Measurements from ENCODE around the gene RFX5. TPM values are rescaled to one million over a fixed set of nuclear protein-coding genes. Genes with fewer than 3 reads are reported as not detected.
"Not testable (repeated sequence)": the region's sequence is repeated elsewhere in the genome, so short reads cannot be mapped to it uniquely, and the experiment has no call there.

RFX5 gene
- total RNA-seq, 2 experiments from 2014 or later = 64.7 to 68.7 TPM

- no peaks in the 10 kb centered on the region for H3K36me3 Mint-ChIP-seq
- intact Hi-C loops (cut with micrococcal nuclease) = no loop called here
- peaks cover 10% of the 10 kb centered on the region for H3K4me1 Mint-ChIP-seq (ENCODE audit: low read depth)
- POLR2A ChIA-PET = no interaction called here
- no peak overlapping the region for H3K27ac Mint-ChIP-seq
- CTCF ChIA-PET = interaction anchor here (1.5 to 4.6 kb wide), 3 partner anchors 12 to 51 kb away, joined by 4 to 31 read pairs (median 7); no protein-coding TSS in a partner anchor
- no peaks in the 10 kb centered on the region for H3K9me3 Mint-ChIP-seq
- no peaks in the 10 kb centered on the region for H3K27me3 Mint-ChIP-seq
- DNase-seq = no peak
- H3K4me3 Mint-ChIP-seq = no peak overlapping the region
Measured at GRCh38 chr1:151352021-151352718, 5.1 kb upstream of the RFX5 start.

DNA sequence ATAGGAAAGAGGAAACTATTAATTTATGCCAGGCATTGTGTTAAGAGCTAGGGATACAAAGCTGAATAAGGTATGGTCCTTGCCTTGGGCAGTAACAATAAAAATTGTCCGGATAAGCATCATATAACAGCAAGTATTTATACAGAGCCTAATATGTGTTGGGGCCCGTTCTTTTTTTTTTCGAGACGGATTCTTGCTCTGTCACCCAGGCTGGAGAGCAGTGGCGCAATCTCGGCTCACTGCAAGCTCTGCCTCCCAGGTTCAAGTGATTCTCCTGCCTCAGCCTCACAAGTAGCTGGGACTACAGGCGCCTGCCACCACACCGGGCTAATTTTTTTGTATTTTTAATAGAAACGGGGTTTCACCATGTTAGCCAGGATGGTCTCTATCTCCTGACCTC lies 3.3 kb upstream of the RFX5 start:
- DNase-seq; H3K36me3 Mint-ChIP-seq; H3K9me3 Mint-ChIP-seq; intact Hi-C loops (cut with micrococcal nuclease); H3K27me3 Mint-ChIP-seq; H3K4me3 Mint-ChIP-seq; POLR2A ChIA-PET; H3K27ac Mint-ChIP-seq: not testable (repeated sequence)
- CTCF ChIA-PET = interaction anchor here (2.2 to 4.6 kb wide), 2 partner anchors 10 to 49 kb away, joined by 7 to 31 read pairs; no protein-coding TSS in a partner anchor
- H3K4me1 Mint-ChIP-seq (ENCODE audit: low read depth) = peaks cover 22% of the 10 kb centered on the region

DNA sequence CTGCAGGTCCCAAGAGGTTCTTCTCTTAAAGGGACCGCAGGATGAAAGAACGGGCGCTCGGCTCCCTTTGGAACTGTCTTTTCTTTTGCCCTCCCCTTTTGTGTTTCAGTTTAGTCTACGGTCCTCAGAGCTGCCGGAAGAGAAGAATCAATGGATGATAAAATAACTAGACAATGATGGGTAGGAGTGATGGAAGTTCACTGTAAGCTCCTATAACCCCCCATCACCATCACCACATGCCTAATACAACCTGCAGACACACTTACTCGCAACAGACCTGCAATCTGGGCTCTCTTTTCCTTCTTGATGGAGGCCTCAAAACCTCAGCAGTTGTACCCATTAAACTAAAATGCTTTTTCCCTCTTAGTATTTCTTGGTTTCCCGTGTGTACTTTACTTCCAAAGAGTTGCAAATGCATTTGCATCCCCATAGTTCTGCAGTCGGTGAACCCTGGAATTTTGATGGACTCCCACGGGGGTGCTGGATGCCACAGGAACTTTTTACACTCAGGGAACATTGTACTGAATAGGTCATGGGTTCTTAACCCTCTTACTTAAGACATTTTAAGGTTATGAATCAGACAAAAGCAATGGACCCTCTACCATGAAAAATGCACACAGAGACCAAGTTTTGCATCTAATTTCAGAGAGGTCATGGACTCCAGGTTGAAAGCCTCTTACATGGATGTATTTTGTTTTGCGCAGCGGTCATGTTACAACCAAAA lies 633 bp upstream of the RFX5 start:
- Mint-ChIP-seq H3K4me3 (peak overlapping the region; percentile 89), H3K27me3 (no peaks in the 10 kb centered on the region), H3K9me3 (no peaks in the 10 kb centered on the region), H3K4me1 (ENCODE audit: low read depth) (peaks cover 32% of the 10 kb centered on the region), H3K27ac (peak overlapping the region; percentile 92), H3K36me3 (peaks cover 11% of the 10 kb centered on the region)
- intact Hi-C loops (cut with micrococcal nuclease) = loop anchor here (1.0 to 10.0 kb wide), 8 partner anchors 20 to 485 kb away; partner anchors contain the start of genes MRPL9, PI4KB, PIP5K1A and POGZ
- ChIA-PET POLR2A (interaction anchor here (0.6 to 1.1 kb wide), 3 partner anchors 20 to 66 kb away, joined by 3 read pairs; partner anchors contain the start of gene PI4KB), CTCF (interaction anchor here (0.6 to 1.0 kb wide), 3 partner anchors 20 to 192 kb away, joined by 3 read pairs; partner anchors contain the start of gene PI4KB)
- DNase-seq = no peak

- peak; percentile 33 for DNase-seq
- peak overlapping the region; percentile 89 for H3K4me3 Mint-ChIP-seq
- ChIA-PET CTCF (interaction anchor here (1.0 to 2.6 kb wide), 2 partner anchors 45 to 46 kb away, joined by 3 to 18 read pairs; no protein-coding TSS in a partner anchor), POLR2A (interaction anchor here (0.6 to 1.5 kb wide), 3 partner anchors 12 to 65 kb away, joined by 3 to 4 read pairs (median 4); no protein-coding TSS in a partner anchor)
- peak overlapping the region; percentile 92 for H3K27ac Mint-ChIP-seq
- H3K4me1 Mint-ChIP-seq (ENCODE audit: low read depth) = peaks cover 32% of the 10 kb centered on the region
- no peaks in the 10 kb centered on the region for H3K9me3 Mint-ChIP-seq
- H3K27me3 Mint-ChIP-seq = no peaks in the 10 kb centered on the region
- H3K36me3 Mint-ChIP-seq = peaks cover 12% of the 10 kb centered on the region
- intact Hi-C loops (cut with micrococcal nuclease) = loop anchor here (2.0 to 10.0 kb wide), 4 partner anchors 113 to 486 kb away; partner anchors contain the start of genes MRPL9, PIP5K1A, POGZ and RORC
Measured at GRCh38 chr1:151346082-151346768, 827 bp downstream of the RFX5 start.

DNA sequence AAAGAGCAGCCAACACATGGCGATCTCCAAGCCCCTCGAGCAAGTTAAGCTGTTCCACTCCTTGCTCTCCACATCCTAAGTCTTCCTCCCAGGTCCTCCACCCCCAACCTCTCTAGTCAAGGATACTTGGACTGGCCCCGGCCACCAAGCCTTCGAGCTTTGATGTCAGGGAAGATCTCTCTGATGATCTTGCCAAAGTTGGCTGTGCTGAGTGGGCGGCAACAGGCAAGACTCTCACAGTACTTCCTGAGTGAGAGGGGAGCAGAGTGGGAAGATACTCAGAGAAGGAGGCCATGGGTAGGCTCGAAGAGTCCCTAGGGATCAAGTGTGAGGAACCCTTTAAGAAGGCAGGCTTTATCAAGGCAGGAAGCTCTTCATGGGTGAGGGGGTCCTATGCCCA lies 2.8 kb downstream of the RFX5 start:
- H3K36me3 Mint-ChIP-seq = peaks cover 12% of the 10 kb centered on the region
- ChIA-PET POLR2A (interaction anchor here (1.0 to 1.8 kb wide), 2 partner anchors 32 to 55 kb away, joined by 3 to 5 read pairs; partner anchors contain the start of gene PSMB4), CTCF (interaction anchor here (1.5 to 6.2 kb wide), 6 partner anchors 10 to 93 kb away, joined by 3 to 88 read pairs (median 6); partner anchors contain the start of gene PI4KB)
- H3K27me3 Mint-ChIP-seq = no peaks in the 10 kb centered on the region
- H3K9me3 Mint-ChIP-seq = no peaks in the 10 kb centered on the region
- H3K4me1 Mint-ChIP-seq (ENCODE audit: low read depth) = peaks cover 40% of the 10 kb centered on the region
- no peak for DNase-seq
- H3K27ac Mint-ChIP-seq = peak overlapping the region; percentile 43
- intact Hi-C loops (cut with micrococcal nuclease) = loop anchor here (10.0 kb wide), 1 partner anchor 421 kb away; the partner anchor contains the start of gene MRPL9
- H3K4me3 Mint-ChIP-seq = no peak overlapping the region

DNA sequence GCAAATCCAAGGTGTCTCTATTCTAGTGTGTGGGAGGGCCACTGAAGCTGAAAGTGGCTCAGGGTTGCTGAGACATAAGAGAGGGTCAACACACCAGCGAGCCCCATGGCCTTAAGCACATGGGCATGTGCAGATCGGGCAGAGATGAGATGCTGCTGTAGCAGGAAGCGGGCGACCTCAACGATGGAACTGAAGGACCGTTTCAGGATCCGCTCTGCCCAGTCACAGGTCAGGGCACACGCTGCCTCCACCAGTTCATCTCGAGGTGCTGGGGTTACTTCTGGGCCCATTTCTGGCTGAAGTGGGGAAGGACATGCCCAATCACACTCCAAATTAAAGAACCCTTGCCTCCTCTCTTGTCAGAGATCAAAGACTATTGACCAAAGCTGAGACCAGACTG lies 3.5 kb downstream of the RFX5 start:
- ChIA-PET POLR2A (interaction anchor here (1.8 kb wide), 1 partner anchor 32 kb away, joined by 5 read pairs; no protein-coding TSS in a partner anchor), CTCF (interaction anchor here (0.6 to 6.2 kb wide), 5 partner anchors 10 to 318 kb away, joined by 3 to 88 read pairs (median 6); no protein-coding TSS in a partner anchor)
- DNase-seq = no peak
- Mint-ChIP-seq H3K4me1 (ENCODE audit: low read depth) (peaks cover 40% of the 10 kb centered on the region), H3K4me3 (no peak overlapping the region), H3K27ac (peak overlapping the region; percentile 55), H3K27me3 (no peaks in the 10 kb centered on the region), H3K9me3 (no peaks in the 10 kb centered on the region), H3K36me3 (peaks cover 12% of the 10 kb centered on the region)
- intact Hi-C loops (cut with micrococcal nuclease) = loop anchor here (10.0 kb wide), 1 partner anchor 421 kb away; the partner anchor contains the start of gene MRPL9

DNA sequence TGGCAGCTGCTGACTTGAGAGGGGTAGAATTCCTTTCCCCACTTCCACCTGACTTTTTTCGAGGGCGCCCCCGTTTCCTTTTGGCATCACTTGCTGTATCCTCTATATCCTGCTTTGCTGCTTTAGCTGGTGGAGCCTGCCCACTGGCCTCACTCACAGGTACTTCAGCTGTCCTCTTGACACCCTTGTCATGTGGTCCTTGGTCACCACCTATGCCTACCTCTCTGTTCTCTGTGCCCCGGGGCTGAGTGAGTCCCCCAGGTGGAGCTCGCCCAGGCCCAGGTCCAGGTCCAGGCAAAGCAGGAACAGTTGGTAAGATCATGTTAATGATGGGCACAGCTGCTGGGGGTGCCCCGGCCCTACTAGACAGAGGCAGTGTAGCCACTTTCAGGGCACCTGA lies 4.5 kb downstream of the RFX5 start:
- Mint-ChIP-seq H3K4me1 (ENCODE audit: low read depth) (peaks cover 34% of the 10 kb centered on the region), H3K27ac (no peak overlapping the region), H3K9me3 (no peaks in the 10 kb centered on the region), H3K27me3 (no peaks in the 10 kb centered on the region), H3K4me3 (no peak overlapping the region), H3K36me3 (peaks cover 12% of the 10 kb centered on the region)
- ChIA-PET POLR2A (interaction anchor here (0.6 kb wide), 1 partner anchor 40 kb away, joined by 3 read pairs; no protein-coding TSS in a partner anchor), CTCF (interaction anchor here (0.6 to 11.2 kb wide), 5 partner anchors 9 to 317 kb away, joined by 3 to 229 read pairs (median 4); no protein-coding TSS in a partner anchor)
- intact Hi-C loops (cut with micrococcal nuclease) = loop anchor here (10.0 kb wide), 1 partner anchor 422 kb away; the partner anchor contains the start of gene MRPL9
- no peak for DNase-seq

- Mint-ChIP-seq H3K36me3 (peaks cover 12% of the 10 kb centered on the region), H3K4me1 (ENCODE audit: low read depth) (peaks cover 30% of the 10 kb centered on the region), H3K9me3 (no peaks in the 10 kb centered on the region), H3K4me3 (no peak overlapping the region), H3K27me3 (no peaks in the 10 kb centered on the region), H3K27ac (no peak overlapping the region)
- no peak for DNase-seq
- ChIA-PET POLR2A (no interaction called here), CTCF (interaction anchor here (1.6 to 11.2 kb wide), 5 partner anchors 9 to 242 kb away, joined by 4 to 229 read pairs (median 48); no protein-coding TSS in a partner anchor)
- intact Hi-C loops (cut with micrococcal nuclease) = loop anchor here (10.0 kb wide), 1 partner anchor 423 kb away; the partner anchor contains the start of gene MRPL9
Measured at GRCh38 chr1:151342021-151342420, 5.0 kb downstream of the RFX5 start.

GRCh38 chr1:151340870-151341754 lies 5.9 kb downstream of the RFX5 start:
- Mint-ChIP-seq H3K27ac (peak overlapping the region; percentile 29), H3K4me3 (no peak overlapping the region), H3K4me1 (ENCODE audit: low read depth) (peaks cover 25% of the 10 kb centered on the region), H3K9me3 (no peaks in the 10 kb centered on the region), H3K36me3 (peaks cover 12% of the 10 kb centered on the region), H3K27me3 (no peaks in the 10 kb centered on the region)
- POLR2A ChIA-PET = interaction anchor here (0.7 to 1.6 kb wide), 12 partner anchors 14 to 59 kb away, joined by 3 to 10 read pairs (median 4); partner anchors contain the start of genes PI4KB and ZNF687
- intact Hi-C loops (cut with micrococcal nuclease) = loop anchor here (1.0 to 10.0 kb wide), 3 partner anchors 40 to 424 kb away; partner anchors contain the start of genes MRPL9 and ZNF687
- peak; percentile 63 for DNase-seq
- CTCF ChIA-PET = interaction anchor here (0.5 to 11.2 kb wide), 49 partner anchors 8 to 543 kb away, joined by 3 to 229 read pairs (median 4); partner anchors contain the start of genes C1orf56, PI4KB, PIP5K1A and PSMD4

DNA sequence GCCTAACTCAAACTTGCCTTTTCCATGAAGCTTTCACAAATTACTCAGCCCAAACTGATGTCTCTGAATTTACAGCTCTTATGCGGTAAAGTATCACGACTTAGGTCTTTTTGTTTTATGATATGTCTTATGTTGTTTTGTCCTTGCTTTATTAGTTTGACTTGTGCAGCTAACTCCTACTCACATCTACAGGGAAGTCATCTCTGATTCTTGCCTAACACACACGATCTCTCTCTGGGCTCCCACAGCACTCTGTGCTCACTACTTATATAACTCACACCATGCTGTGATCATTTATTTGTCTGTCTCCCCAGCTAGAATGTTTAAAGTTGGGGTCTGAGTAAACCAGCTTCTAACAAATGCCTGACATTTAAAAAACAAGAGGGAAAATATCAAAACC lies 10.5 kb downstream of the RFX5 start:
- H3K27ac Mint-ChIP-seq = no peak overlapping the region
- peaks cover 9% of the 10 kb centered on the region for H3K4me1 Mint-ChIP-seq (ENCODE audit: low read depth)
- ChIA-PET CTCF (interaction anchor here (1.0 to 11.2 kb wide), 3 partner anchors 25 to 37 kb away, joined by 3 to 229 read pairs (median 4); no protein-coding TSS in a partner anchor), POLR2A (interaction anchor here (1.2 kb wide), 1 partner anchor 8 kb away, joined by 4 read pairs; no protein-coding TSS in a partner anchor)
- H3K9me3 Mint-ChIP-seq = no peaks in the 10 kb centered on the region
- intact Hi-C loops (cut with micrococcal nuclease) = no loop called here
- no peak for DNase-seq
- H3K27me3 Mint-ChIP-seq = no peaks in the 10 kb centered on the region
- no peaks in the 10 kb centered on the region for H3K36me3 Mint-ChIP-seq
- no peak overlapping the region for H3K4me3 Mint-ChIP-seq
